Stimulated activated CD4-positive, alpha-beta T cell treated with anti-CD3 and anti-CD28 coated beads, Interleukin-1b, Interleukin-23, amount 100 ng/mL, for 24 hours (primary cell): ENCODE measurements around the gene IGFBP6.

ENCODE experiments used
- DNase-seq, 4 experiments: peaks; one replicate each; pipeline ENCODE4 v3.0.0-alpha.2; 2020; ENCODE audit warnings: low read depth in 4 of 4, low spot score in 1 of 4

The IGFBP6 gene

GRCh38 chr12:53115112-53115890, 17.8 kb downstream of the IGFBP6 start:
- DNase-seq = no peak

- DNase-seq = no peak
Observed at GRCh38 chr12:53115891-53116648, 18.6 kb downstream of the IGFBP6 start.

GRCh38 chr12:53118751-53119300, 21.4 kb downstream of the IGFBP6 start:
- DNase-seq = no peak

GRCh38 chr12:53120685-53121525, 23.4 kb downstream of the IGFBP6 start:
- DNase-seq = no peak

GRCh38 chr12:53122961-53123468, 25.5 kb downstream of the IGFBP6 start:
- DNase-seq = no peak

- DNase-seq = no peak
Observed at GRCh38 chr12:53123578-53124351, 26.3 kb downstream of the IGFBP6 start.

- no peak for DNase-seq
Observed at GRCh38 chr12:53124352-53124723, 26.9 kb downstream of the IGFBP6 start.

GRCh38 chr12:53127169-53127568, 29.7 kb downstream of the IGFBP6 start:
- DNase-seq = no peak

GRCh38 chr12:53128780-53129569, 31.5 kb downstream of the IGFBP6 start:
- no peak for DNase-seq

GRCh38 chr12:53131844-53132243, 34.4 kb downstream of the IGFBP6 start:
- DNase-seq = no peak

GRCh38 chr12:53133722-53134121, 36.3 kb downstream of the IGFBP6 start:
- no peak for DNase-seq

- no peak for DNase-seq
Observed at GRCh38 chr12:53143355-53143754, 45.9 kb downstream of the IGFBP6 start.

- DNase-seq = no peak
Observed at GRCh38 chr12:53145383-53146260, 48.2 kb downstream of the IGFBP6 start.

- no peak for DNase-seq
Observed at GRCh38 chr12:53147181-53147580, 49.7 kb downstream of the IGFBP6 start.

- DNase-seq = no peak
Observed at GRCh38 chr12:53147653-53148052, 50.2 kb downstream of the IGFBP6 start.

- DNase-seq = no peak
Observed at GRCh38 chr12:53151039-53151438, 53.6 kb downstream of the IGFBP6 start.
